ENCODE results near the gene SCGB1D4.

The SCGB1D4 gene

DNA sequence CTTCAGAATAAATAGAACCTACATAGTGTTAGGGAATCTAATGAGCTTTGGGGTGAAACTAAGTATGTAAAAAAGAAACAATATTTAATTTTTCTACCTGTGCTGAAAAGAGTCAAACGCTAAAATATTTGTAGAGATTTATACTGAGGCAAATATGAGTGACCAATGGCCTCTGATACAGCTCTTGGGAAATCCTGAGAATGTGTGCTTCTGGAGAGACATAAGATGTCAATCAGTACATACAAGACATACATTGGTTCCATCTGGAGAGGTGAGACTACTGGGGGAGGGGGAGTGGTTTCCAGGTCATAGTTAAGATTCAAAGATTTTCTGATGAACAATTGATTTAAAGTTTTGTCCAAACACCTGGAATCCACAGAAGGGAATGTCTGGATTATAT lies 39.3 kb upstream of the SCGB1D4 start (continued):
- TF ChIP-seq, protein P1, sequence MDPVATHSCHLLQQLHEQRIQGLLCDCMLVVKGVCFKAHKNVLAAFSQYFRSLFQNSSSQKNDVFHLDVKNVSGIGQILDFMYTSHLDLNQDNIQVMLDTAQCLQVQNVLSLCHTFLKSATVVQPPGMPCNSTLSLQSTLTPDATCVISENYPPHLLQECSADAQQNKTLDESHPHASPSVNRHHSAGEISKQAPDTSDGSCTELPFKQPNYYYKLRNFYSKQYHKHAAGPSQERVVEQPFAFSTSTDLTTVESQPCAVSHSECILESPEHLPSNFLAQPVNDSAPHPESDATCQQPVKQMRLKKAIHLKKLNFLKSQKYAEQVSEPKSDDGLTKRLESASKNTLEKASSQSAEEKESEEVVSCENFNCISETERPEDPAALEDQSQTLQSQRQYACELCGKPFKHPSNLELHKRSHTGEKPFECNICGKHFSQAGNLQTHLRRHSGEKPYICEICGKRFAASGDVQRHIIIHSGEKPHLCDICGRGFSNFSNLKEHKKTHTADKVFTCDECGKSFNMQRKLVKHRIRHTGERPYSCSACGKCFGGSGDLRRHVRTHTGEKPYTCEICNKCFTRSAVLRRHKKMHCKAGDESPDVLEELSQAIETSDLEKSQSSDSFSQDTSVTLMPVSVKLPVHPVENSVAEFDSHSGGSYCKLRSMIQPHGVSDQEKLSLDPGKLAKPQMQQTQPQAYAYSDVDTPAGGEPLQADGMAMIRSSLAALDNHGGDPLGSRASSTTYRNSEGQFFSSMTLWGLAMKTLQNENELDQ (tag by site-specific recombination; IDR thresholded peaks at IDR 0.05; ENCODE audit: low read depth): no peak
- TF ChIP-seq, protein P2, sequence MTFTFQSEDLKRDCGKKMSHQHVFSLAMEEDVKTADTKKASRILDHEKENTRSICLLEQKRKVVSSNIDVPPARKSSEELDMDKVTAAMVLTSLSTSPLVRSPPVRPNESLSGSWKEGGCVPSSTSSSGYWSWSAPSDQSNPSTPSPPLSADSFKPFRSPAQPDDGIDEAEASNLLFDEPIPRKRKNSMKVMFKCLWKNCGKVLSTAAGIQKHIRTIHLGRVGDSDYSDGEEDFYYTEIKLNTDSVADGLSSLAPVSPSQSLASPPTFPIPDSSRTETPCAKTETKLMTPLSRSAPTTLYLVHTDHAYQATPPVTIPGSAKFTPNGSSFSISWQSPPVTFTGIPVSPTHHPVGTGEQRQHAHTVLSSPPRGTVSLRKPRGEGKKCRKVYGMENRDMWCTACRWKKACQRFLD (tag by site-specific recombination; IDR thresholded peaks at IDR 0.05): no peak
- no peak for TF ChIP-seq ZSCAN30 (tag by site-specific recombination; IDR thresholded peaks at IDR 0.05)

DNA sequence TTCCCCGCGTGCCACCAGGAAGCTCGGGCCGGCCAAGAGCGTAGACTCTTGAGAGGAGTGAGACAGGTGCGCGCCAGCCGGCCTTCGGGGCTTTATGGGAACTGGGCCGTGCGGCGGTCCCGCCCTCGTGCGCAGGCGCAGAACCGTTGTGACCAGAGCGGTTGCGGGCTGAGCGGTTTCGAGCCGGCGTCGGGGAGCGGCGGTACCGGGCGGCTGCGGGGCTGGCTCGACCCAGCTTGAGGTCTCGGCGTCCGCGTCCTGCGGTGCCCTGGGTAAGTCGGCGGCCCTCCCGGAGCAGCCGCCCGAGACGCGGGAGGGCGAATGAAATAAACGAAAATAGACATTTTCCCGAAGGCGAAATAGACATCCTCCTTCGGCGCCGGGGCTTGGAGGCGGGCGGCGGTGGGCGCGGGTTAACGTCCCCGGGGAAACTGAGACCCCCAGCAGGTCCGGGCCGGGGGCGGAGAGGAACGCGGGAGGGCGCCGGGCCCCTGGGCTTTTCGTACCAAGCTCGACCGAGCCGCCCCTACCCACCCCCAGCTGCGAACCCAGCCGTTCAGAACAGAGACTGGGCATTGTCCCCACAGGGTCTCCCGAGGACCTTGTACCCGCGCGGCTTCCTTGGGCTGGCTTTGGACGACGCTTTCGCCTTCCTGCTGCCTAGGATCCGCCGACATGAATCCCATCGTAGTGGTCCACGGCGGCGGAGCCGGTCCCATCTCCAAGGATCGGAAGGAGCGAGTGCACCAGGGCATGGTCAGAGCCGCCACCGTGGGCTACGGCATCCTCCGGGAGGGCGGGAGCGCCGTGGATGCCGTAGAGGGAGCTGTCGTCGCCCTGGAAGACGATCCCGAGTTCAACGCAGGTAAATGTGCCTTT lies 38.7 kb upstream of the SCGB1D4 start, which contains the start of gene ASRGL1:
Gene ASRGL1 (plus strand): TSS at position 146 of the 879 bp plus-strand sequence. CDS start 530 bp downstream, at position 676.
- POLR2A ChIA-PET: interaction anchor here (0.6 to 1.1 kb wide), 3 partner anchors 15 to 77 kb away, joined by 3 to 8 read pairs (median 4); no protein-coding TSS in a partner anchor
- CTCF ChIA-PET: interaction anchor here (0.6 to 0.8 kb wide), 7 partner anchors 27 to 512 kb away, joined by 3 to 4 read pairs (median 3); no protein-coding TSS in a partner anchor
- TF ChIP-seq ZNF558 (tag by site-specific recombination; IDR thresholded peaks at IDR 0.05) (no peak), ZNF366 (tag by site-specific recombination; conservative IDR thresholded peaks at IDR 0.05) (peak; percentile 25; the same call in 1 of the 2 replicates), SP2 (tag by site-specific recombination; IDR thresholded peaks at IDR 0.05) (peak; percentile 50; the same call in 1 of the 2 replicates), ZBTB20 (tag by site-specific recombination; IDR thresholded peaks at IDR 0.05) (peak; percentile 31; the same call in 1 of the 2 replicates), ZNF555 (tag by site-specific recombination; conservative IDR thresholded peaks at IDR 0.05) (no peak), ZBTB1 (tag by site-specific recombination; IDR thresholded peaks at IDR 0.05) (no peak), SCRT2 (tag by site-specific recombination; IDR thresholded peaks at IDR 0.05) (no peak), ZNF302 (tag by site-specific recombination; IDR thresholded peaks at IDR 0.05; ENCODE audit: low read depth) (no peak), ZNF114 (tag by site-specific recombination; IDR thresholded peaks at IDR 0.05) (no peak), KLF7 (tag by site-specific recombination; IDR thresholded peaks at IDR 0.05; ENCODE audit: borderline replicate concordance) (no peak), HOXD13 (CRISPR knock-in tag; IDR thresholded peaks at IDR 0.05; ENCODE audit: borderline replicate concordance) (no peak), ZEB2 (tag by site-specific recombination; IDR thresholded peaks at IDR 0.05) (peak; percentile 20; the same call in 1 of the 2 replicates), ZFHX2 (tag by site-specific recombination; conservative IDR thresholded peaks at IDR 0.05) (peak; percentile 20; the same call in 1 of the 2 replicates), ZNF223 (tag by site-specific recombination; IDR thresholded peaks at IDR 0.05) (no peak), ZNF404 (tag by site-specific recombination; IDR thresholded peaks at IDR 0.05) (no peak), ZNF610 (tag by site-specific recombination; IDR thresholded peaks at IDR 0.05; ENCODE audit: borderline replicate concordance) (0 out of 2 replicates have a peak, but pooled peaks have one; percentile 77), ZNF37A (tag by site-specific recombination; IDR thresholded peaks at IDR 0.05) (no peak), IKZF3 (tag by site-specific recombination; IDR thresholded peaks at IDR 0.05) (no peak), ZNF335 (tag by site-specific recombination; conservative IDR thresholded peaks at IDR 0.05) (peak; percentile 83), KLF9 (tag by site-specific recombination; IDR thresholded peaks at IDR 0.05; ENCODE audit: low read depth) (peak; percentile 32; the same call in 1 of the 2 replicates)
- TF ChIP-seq, protein P3, sequence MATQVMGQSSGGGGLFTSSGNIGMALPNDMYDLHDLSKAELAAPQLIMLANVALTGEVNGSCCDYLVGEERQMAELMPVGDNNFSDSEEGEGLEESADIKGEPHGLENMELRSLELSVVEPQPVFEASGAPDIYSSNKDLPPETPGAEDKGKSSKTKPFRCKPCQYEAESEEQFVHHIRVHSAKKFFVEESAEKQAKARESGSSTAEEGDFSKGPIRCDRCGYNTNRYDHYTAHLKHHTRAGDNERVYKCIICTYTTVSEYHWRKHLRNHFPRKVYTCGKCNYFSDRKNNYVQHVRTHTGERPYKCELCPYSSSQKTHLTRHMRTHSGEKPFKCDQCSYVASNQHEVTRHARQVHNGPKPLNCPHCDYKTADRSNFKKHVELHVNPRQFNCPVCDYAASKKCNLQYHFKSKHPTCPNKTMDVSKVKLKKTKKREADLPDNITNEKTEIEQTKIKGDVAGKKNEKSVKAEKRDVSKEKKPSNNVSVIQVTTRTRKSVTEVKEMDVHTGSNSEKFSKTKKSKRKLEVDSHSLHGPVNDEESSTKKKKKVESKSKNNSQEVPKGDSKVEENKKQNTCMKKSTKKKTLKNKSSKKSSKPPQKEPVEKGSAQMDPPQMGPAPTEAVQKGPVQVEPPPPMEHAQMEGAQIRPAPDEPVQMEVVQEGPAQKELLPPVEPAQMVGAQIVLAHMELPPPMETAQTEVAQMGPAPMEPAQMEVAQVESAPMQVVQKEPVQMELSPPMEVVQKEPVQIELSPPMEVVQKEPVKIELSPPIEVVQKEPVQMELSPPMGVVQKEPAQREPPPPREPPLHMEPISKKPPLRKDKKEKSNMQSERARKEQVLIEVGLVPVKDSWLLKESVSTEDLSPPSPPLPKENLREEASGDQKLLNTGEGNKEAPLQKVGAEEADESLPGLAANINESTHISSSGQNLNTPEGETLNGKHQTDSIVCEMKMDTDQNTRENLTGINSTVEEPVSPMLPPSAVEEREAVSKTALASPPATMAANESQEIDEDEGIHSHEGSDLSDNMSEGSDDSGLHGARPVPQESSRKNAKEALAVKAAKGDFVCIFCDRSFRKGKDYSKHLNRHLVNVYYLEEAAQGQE (tag by site-specific recombination; IDR thresholded peaks at IDR 0.05): no peak
- TF ChIP-seq, protein P4, sequence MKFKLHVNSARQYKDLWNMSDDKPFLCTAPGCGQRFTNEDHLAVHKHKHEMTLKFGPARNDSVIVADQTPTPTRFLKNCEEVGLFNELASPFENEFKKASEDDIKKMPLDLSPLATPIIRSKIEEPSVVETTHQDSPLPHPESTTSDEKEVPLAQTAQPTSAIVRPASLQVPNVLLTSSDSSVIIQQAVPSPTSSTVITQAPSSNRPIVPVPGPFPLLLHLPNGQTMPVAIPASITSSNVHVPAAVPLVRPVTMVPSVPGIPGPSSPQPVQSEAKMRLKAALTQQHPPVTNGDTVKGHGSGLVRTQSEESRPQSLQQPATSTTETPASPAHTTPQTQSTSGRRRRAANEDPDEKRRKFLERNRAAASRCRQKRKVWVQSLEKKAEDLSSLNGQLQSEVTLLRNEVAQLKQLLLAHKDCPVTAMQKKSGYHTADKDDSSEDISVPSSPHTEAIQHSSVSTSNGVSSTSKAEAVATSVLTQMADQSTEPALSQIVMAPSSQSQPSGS (tag by site-specific recombination; IDR thresholded peaks at IDR 0.05; ENCODE audit: low read depth): no peak
- TF ChIP-seq, protein P5, sequence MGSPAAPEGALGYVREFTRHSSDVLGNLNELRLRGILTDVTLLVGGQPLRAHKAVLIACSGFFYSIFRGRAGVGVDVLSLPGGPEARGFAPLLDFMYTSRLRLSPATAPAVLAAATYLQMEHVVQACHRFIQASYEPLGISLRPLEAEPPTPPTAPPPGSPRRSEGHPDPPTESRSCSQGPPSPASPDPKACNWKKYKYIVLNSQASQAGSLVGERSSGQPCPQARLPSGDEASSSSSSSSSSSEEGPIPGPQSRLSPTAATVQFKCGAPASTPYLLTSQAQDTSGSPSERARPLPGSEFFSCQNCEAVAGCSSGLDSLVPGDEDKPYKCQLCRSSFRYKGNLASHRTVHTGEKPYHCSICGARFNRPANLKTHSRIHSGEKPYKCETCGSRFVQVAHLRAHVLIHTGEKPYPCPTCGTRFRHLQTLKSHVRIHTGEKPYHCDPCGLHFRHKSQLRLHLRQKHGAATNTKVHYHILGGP (tag by site-specific recombination; IDR thresholded peaks at IDR 0.05): no peak

More for the DNA sequence above, 38.7 kb upstream of the SCGB1D4 start, which contains the start of gene ASRGL1:
- Histone ChIP-seq H3K9me3 (ENCODE audit: control insufficient read depth, insufficient read depth, low read depth, low read length) (no peaks in the 10 kb centered on the region), H3K4me3 (ENCODE audit: low read depth, low read length) (peak within 1 kb of the TSS; percentile 82), H3K36me3 (ENCODE audit: control insufficient read depth in 2 of 2, insufficient read depth in 1 of 2, low read length in 2 of 2) (peaks cover 0 to 4% of the 10 kb centered on the region in 2 experiments; a peak in 1 of 3 replicates), H3K27ac (ENCODE audit: extremely low read depth, low read depth, low read length) (peak within 1 kb of the TSS; percentile 39; the same call in 1 of the 2 replicates), H3K4me1 (ENCODE audit: control insufficient read depth, insufficient read depth, low read length) (peaks cover 6% of the 10 kb centered on the region; the same call in 1 of the 2 replicates)
